Measurements from ENCODE around the gene FAM43A.

Gene FAM43A

GRCh38 chr3:194676471-194676870, 9.2 kb upstream of the FAM43A start:
- DNase-seq = no peak

DNA sequence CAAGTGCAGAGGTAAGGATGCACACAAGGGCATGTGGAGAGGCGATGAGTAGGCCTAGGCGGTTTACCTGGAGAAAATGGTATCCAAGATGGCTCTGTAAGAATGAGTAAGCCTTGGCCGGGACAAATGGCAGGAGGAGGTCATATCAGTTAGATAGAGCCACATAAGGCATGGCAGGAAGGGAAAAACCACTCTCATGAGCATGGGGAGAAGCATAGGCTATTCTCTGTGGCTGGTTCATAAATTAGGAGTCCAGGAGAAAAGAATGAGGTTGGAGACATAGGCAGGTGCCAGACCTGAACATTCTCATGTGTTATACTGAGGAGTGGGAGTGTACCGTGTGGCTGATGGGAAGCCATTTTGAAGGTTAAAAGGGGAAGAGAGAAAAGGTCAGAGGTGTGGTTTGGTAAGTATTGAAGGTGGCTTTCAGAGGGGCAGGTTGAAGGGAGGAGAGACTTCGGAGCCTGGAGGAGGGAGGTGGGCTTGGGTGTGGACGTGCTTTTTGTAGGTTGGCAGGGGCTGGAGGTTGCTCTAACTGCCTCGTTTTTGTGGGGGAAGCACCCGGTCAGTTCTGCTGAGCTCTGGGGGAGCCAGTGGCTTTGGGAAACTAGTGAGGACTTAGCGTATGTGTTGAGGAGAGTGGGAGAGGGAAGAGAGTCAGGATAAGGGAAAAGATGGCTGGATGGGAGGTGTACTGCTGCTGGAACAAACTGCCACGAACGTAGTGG, 4.6 kb upstream of the FAM43A start:
- no peak for DNase-seq

DNA sequence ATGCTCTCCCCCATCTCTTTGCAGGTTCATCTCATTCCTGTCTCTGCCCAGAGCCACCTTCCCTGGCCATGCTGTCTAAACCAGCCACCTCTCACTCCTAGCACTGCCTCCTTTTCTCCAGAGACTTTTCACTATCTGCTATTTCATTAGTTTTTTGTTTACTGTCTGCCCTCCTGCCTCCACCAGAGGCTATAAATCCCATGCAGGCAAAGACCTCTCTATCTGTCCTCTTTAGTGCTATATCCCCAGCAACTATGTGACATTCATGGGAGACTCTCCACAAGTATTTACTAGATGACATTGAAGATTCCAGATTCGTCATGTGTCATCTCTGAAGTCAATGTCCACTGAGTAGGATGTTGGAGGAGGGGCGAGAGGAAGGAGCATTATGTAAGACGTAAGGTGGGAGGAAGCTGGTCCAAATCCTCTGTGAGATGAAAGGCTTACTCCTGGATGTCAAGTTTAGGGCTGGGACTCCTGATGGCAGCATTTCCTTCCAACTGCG, 3.4 kb upstream of the FAM43A start:
- no peak for DNase-seq

GRCh38 chr3:194682694-194683310, 2.9 kb upstream of the FAM43A start:
- DNase-seq = peak; percentile 5 to 30 (median 20)

DNA sequence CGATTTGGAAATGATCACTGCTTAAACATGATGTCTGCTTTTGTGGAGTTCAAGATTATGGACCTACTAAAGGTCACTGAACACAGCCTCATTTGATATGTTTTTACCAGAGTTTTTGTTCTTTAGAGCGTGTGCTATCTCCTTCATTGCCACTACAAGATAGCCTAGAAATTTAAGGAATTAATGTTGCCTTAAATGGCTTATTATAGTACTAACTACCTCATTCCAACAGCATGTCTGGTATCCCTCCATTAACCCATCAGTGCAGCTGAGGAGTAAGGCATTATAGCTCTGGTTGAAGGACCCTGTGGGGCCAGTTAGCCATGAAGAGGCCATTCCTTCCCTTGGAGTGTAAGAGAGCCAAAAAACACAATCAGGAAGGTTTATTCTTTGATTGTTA, 2.3 kb upstream of the FAM43A start:
- DNase-seq = no peak

DNA sequence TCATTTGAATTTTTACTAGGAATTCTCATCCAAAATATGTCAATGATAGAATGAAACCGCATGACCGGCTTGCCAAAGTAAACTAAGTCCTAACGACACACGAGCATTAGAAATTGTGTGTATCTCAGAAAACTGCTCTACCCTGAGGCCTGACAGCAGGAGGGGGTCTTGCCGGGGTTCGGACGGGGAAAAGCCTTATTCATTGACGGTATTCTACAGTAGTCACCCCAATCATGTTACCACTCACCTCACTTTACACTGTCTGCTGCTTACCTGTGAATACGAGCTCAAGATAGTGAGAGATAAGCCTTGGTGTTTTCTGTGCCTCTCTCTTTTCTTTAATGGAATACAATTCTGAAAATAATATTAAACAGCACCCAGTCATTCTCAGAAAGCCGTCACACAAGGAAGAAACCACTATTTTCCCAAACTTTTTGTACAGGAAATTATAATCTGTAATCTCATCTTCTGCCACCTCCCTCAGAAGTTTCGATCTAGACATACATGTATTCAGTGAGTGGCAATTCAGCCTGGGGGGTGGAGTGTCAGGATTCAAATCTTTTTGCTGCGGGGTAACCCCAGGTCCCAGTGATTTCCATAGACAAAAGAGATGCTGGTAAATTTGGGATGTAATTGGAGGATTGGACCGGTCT, 492 bp upstream of the FAM43A start:
- DNase-seq = no peak

GRCh38 chr3:194686414-194686815, 732 bp downstream of the FAM43A start:
- no peak for DNase-seq

DNA sequence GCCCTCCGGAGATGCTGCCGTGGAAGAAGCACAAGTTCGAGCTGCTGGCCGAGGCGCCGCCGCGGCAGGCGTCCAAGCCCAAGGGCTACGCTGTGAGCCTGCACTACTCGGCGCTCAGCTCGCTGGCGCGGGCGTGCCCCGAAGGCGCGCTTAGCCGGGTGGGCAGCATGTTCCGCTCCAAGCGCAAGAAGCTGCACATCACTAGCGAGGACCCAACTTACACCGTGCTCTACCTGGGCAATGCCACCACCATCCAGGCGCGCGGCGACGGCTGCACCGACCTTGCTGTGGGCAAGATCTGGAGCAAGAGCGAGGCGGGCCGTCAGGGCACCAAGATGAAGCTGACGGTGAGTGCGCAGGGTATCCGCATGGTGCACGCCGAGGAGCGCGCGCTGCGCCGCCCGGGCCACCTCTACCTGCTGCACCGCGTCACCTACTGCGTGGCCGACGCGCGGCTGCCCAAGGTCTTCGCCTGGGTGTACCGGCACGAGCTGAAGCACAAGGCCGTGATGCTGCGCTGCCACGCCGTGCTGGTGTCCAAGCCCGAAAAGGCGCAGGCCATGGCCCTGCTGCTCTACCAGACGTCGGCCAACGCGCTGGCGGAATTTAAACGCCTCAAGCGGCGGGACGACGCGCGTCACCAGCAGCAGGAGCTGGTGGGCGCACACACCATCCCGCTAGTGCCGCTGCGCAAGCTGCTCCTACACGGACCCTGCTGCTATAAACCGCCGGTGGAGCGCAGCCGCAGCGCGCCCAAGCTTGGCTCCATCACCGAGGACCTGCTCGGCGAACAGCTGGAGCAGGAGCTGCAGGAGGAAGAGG, 1.3 kb downstream of the FAM43A start:
- peak in 1 of 4 experiments; percentile 23 for DNase-seq

GRCh38 chr3:194687638-194688199, 2.0 kb downstream of the FAM43A start:
- peak in 3 of 4 experiments; percentile 22 to 66 (median 41) for DNase-seq

- DNase-seq = peak in 1 of 4 experiments; percentile 35
Measured at GRCh38 chr3:194688200-194688740, 2.6 kb downstream of the FAM43A start.

GRCh38 chr3:194688946-194689345, 3.3 kb downstream of the FAM43A start:
- no peak for DNase-seq

- no peak for DNase-seq
Measured at GRCh38 chr3:194689493-194689944, 3.8 kb downstream of the FAM43A start.

DNA sequence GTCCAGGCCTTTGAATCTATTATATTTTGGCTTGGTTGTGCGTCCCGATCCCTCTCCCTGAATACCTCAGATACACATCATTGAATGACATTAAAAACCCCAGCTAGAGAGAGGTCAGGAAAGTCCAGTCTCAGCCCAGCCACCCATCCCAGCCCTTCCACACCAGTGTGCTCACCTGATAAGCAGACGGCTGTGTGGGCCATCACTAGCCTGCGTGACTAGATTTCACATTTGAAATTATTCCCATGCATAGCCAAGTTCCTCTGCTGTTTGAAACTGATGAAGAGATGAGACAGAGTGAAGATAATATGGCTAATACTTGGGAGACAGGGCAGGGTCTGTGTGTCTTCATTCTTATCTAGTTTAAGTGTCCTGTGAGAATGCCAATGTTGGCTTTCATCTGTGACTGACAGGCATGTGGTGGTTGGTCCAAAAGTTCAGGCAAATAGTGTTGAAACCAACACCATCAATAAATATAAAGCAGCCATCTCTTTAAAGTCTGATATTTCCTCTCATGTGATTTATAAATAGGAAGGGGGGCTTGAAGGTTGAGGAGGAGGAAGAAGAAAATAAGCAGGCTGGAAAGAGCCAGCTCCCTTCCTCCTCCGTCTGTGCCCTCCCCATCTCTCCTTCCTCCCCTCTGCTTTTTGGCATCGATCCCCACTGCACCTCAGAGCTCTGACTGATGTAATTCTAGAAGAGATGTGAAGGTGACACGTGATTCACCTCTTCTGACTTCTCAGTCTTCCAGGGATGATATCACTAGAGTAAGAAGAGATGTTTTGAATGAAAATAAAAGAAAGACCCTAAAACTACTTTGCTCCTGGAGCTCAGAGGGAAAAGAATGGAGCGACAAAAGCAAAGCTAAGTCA, 5.1 kb downstream of the FAM43A start:
- DNase-seq = no peak

- no peak for DNase-seq
Measured at GRCh38 chr3:194691481-194692283, 6.0 kb downstream of the FAM43A start.

DNA sequence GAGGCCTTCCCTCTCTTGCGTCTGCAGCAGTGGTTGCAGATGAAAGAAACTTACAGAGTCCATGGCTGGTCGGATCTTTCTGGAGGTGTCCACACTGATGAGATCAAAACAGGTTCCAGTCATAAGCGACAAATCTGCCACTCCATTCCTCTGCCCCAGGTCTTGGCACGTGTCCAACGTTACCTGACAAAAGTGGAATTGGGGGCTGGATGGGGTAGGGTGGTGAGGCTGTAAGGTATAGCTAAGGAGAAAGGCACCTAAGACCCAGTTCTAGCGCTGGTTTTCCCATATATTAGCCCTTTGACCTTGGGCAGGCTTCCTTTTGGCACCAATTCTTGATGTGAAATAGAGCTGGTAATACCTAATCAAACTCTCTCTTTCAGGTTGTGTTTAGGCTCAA, 11.0 kb downstream of the FAM43A start:
- DNase-seq = no peak

- no peak for DNase-seq
Measured at GRCh38 chr3:194702545-194702944, 16.9 kb downstream of the FAM43A start.

GRCh38 chr3:194705227-194705626, 19.5 kb downstream of the FAM43A start:
- no peak for DNase-seq

DNA sequence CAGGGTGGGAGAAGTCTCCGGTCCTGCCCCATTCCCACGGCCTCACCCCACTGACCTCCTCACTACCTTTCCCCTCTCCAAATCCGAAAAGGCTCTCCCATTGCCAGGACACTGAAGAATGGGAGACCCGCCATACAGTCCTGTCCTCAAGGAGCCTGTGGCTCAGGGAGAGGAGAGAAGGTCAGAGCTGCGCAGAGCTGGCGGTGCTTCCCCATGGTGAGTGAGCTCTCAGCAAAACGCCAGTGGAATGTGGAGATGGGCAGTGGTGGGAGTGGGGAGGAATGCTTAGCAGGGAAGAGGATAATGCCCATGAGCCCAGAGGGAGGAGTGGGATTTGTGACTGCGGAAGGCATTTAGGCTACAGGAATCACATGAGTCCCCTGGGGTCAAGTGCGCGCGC, 20.1 kb downstream of the FAM43A start:
- DNase-seq = no peak

- DNase-seq = no peak
Measured at GRCh38 chr3:194707147-194707540, 21.5 kb downstream of the FAM43A start.

- no peak for DNase-seq
Measured at GRCh38 chr3:194711286-194711685, 25.6 kb downstream of the FAM43A start.
